ENCODE data around the gene PDSS1. TPM values are rescaled to one million over a fixed set of nuclear protein-coding genes. Genes with fewer than 3 reads are reported as not detected.
"Not testable (repeated sequence)": the region's sequence is repeated elsewhere in the genome, so short reads cannot be mapped to it uniquely, and the experiment has no call there.

PDSS1 gene
- polyA plus RNA-seq, 1 of the 3 experiments (the other 2 are of a cell fraction), result 14.9 TPM

DNA sequence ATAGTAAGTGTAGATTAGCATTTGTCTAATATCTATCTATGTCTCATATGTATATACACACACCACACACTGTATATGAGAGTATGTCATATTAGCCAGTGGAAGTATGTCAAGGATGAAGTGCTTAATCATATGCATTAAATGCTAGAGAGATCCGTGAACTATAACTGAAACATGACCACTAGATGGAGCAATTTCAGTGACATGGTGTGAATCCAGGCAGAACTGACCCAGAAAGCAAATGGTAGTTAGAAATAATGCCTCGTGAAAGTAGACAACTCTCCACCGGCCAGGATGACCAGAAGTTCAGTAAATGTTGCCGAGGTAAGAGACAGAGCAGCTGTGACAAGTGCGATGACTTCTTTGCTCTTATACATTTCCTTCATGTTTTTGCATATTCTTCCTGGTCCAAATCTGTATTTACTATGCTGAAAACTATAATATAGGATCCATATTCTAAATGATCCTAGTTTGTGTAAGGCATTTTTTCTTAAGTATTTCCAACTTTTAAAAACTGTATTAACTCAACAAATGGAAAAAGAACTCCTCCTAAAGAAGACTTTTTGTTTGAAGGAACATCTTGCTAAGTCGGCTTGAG, 12.7 kb upstream of the PDSS1 start:
- CTCF ChIA-PET, result interaction anchor here (1.1 to 3.3 kb wide), 5 partner anchors 9 to 197 kb away, joined by 3 to 16 read pairs (median 4); no protein-coding TSS in a partner anchor
- H3K36me3 ChIP-seq (replicated peaks in 1 of 2; ENCODE audit: control insufficient read depth in 1 of 2, insufficient read depth in 2 of 2, low read length in 1 of 2); H3K79me2 ChIP-seq (ENCODE audit: insufficient read depth); H3K4me2 ChIP-seq; H3K4me3 ChIP-seq (ENCODE audit: low read depth in 2 of 2, low read length in 1 of 2); H3K4me1 ChIP-seq (ENCODE audit: control insufficient read depth in 1 of 2, insufficient read depth in 2 of 2, low read depth in 1 of 2, low read length in 1 of 2); H3K27ac ChIP-seq (ENCODE audit: low read depth in 2 of 2, low read length in 1 of 2); H3K9me3 ChIP-seq; H3F3A ChIP-seq (replicated peaks; ENCODE audit: insufficient read depth); H3K9me2 ChIP-seq; H4K20me1 ChIP-seq (ENCODE audit: insufficient read depth); H3K9ac ChIP-seq; H3K27me3 ChIP-seq (ENCODE audit: insufficient read depth): not testable (repeated sequence)
- peak; percentile 51 for TF ChIP-seq RAD21 (IDR thresholded peaks at IDR 0.05; ENCODE audit: low read length)
- TF ChIP-seq, protein P1, sequence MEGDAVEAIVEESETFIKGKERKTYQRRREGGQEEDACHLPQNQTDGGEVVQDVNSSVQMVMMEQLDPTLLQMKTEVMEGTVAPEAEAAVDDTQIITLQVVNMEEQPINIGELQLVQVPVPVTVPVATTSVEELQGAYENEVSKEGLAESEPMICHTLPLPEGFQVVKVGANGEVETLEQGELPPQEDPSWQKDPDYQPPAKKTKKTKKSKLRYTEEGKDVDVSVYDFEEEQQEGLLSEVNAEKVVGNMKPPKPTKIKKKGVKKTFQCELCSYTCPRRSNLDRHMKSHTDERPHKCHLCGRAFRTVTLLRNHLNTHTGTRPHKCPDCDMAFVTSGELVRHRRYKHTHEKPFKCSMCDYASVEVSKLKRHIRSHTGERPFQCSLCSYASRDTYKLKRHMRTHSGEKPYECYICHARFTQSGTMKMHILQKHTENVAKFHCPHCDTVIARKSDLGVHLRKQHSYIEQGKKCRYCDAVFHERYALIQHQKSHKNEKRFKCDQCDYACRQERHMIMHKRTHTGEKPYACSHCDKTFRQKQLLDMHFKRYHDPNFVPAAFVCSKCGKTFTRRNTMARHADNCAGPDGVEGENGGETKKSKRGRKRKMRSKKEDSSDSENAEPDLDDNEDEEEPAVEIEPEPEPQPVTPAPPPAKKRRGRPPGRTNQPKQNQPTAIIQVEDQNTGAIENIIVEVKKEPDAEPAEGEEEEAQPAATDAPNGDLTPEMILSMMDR (IDR thresholded peaks at IDR 0.05), result peak; percentile 62
- peak; percentile 53 for TF ChIP-seq SMC3 (IDR thresholded peaks at IDR 0.05; ENCODE audit: low read depth, low read length)
- 0 out of 2 replicates have a peak overlapping the region, but pooled peaks have one; percentile 17 for H2AFZ ChIP-seq (ENCODE audit: low read depth)
- peak; percentile 25 for DNase-seq
- 17% methylated on average over 6 of the region's 6 CpGs for WGBS (ENCODE audit: low lambda C conversion rate)
- POLR2A ChIA-PET, result interaction anchor here (0.6 kb wide), 1 partner anchor 12 kb away, joined by 3 read pairs; no protein-coding TSS in a partner anchor

GRCh38 chr10:26685441-26685840, 12.1 kb upstream of the PDSS1 start:
- H3K27ac ChIP-seq (ENCODE audit: low read depth in 2 of 2, low read length in 1 of 2), result no peak overlapping the region
- H3F3A ChIP-seq (replicated peaks; ENCODE audit: insufficient read depth), result no peaks in the 10 kb centered on the region
- no peaks in the 10 kb centered on the region for H3K36me3 ChIP-seq (replicated peaks in 1 of 2; ENCODE audit: control insufficient read depth in 1 of 2, insufficient read depth in 2 of 2, low read length in 1 of 2)
- no peak for DNase-seq
- no peaks in the 10 kb centered on the region for H4K20me1 ChIP-seq (ENCODE audit: insufficient read depth)
- POLR2A ChIA-PET, result no interaction called here
- no peak overlapping the region for H3K9ac ChIP-seq
- H3K4me3 ChIP-seq (ENCODE audit: low read depth in 2 of 2, low read length in 1 of 2), result no peak overlapping the region
- H3K79me2 ChIP-seq (ENCODE audit: insufficient read depth), result no peaks in the 10 kb centered on the region
- no peaks in the 10 kb centered on the region for H3K9me2 ChIP-seq
- no peaks in the 10 kb centered on the region for H3K27me3 ChIP-seq (ENCODE audit: insufficient read depth)
- no peaks in the 10 kb centered on the region for H3K9me3 ChIP-seq
- CTCF ChIA-PET, result interaction anchor here (0.7 to 3.3 kb wide), 6 partner anchors 8 to 197 kb away, joined by 3 to 16 read pairs (median 4); no protein-coding TSS in a partner anchor
- TF ChIP-seq RXRA (IDR thresholded peaks at IDR 0.05; ENCODE audit: borderline replicate concordance, low read depth) (no peak), FOSL2 (IDR thresholded peaks at IDR 0.05; ENCODE audit: borderline replicate concordance, low read depth) (no peak), PBX3 (IDR thresholded peaks at IDR 0.05) (no peak)
- TF ChIP-seq, protein P2, sequence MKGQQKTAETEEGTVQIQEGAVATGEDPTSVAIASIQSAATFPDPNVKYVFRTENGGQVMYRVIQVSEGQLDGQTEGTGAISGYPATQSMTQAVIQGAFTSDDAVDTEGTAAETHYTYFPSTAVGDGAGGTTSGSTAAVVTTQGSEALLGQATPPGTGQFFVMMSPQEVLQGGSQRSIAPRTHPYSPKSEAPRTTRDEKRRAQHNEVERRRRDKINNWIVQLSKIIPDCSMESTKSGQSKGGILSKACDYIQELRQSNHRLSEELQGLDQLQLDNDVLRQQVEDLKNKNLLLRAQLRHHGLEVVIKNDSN (IDR thresholded peaks at IDR 0.05; ENCODE audit: borderline replicate concordance, low read depth), result no peak
- WGBS (ENCODE audit: low lambda C conversion rate), result 30% methylated on average over 3 of the region's 3 CpGs
- H2AFZ ChIP-seq (ENCODE audit: low read depth), result no peak overlapping the region
- H3K4me1 ChIP-seq (ENCODE audit: control insufficient read depth in 1 of 2, insufficient read depth in 2 of 2, low read depth in 1 of 2, low read length in 1 of 2), result no peaks in the 10 kb centered on the region
- no peak overlapping the region for H3K4me2 ChIP-seq

Measured in SK-N-SH (cell line).